ENCODE results near the gene LARGE2. TPM values are rescaled to one million over a fixed set of nuclear protein-coding genes. Genes with fewer than 3 reads are reported as not detected.

The LARGE2 gene
- total and polyA plus RNA-seq, 10 donors, result 2.5 to 18.8 (median 6.2) TPM

DNA sequence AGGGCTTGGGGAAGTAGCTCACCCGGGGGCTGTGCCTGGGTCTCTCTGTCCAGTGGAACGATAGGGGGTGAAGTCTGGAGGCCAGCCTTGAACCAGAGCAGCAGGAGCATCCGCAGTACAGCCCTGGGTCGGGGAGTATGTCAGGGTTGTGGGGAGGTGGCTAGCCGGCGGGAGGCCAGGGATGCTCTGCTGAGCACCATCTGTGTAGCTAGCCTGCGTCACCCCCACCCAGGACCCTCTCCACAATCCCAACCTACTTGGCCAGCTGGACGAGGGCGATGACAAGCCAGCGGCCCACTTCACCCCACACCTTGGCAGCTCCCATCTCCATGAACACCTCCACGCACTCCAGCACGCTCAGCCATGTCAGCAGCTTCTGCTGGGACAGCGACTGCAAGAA is 7.0 kb upstream of the LARGE2 start:
- H3K27me3 ChIP-seq (replicated peaks in 1 of 7), result no peaks in the 10 kb centered on the region
- intact Hi-C loops (cut with DNase I; ENCODE audit: low total_unique reads), result loop anchor here (5.0 kb wide), 1 partner anchor 73 kb away; no protein-coding TSS in a partner anchor
- H3K36me3 ChIP-seq, result peaks cover 2 to 59% (median 53%) of the 10 kb centered on the region in 6 donors
- no peak for DNase-seq
- no peak for TF ChIP-seq POLR2A (IDR thresholded peaks at IDR 0.05)
- TF ChIP-seq, protein P1, sequence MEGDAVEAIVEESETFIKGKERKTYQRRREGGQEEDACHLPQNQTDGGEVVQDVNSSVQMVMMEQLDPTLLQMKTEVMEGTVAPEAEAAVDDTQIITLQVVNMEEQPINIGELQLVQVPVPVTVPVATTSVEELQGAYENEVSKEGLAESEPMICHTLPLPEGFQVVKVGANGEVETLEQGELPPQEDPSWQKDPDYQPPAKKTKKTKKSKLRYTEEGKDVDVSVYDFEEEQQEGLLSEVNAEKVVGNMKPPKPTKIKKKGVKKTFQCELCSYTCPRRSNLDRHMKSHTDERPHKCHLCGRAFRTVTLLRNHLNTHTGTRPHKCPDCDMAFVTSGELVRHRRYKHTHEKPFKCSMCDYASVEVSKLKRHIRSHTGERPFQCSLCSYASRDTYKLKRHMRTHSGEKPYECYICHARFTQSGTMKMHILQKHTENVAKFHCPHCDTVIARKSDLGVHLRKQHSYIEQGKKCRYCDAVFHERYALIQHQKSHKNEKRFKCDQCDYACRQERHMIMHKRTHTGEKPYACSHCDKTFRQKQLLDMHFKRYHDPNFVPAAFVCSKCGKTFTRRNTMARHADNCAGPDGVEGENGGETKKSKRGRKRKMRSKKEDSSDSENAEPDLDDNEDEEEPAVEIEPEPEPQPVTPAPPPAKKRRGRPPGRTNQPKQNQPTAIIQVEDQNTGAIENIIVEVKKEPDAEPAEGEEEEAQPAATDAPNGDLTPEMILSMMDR (IDR thresholded peaks at IDR 0.05 in 8 of 11, conservative IDR thresholded peaks at IDR 0.05 in 3 of 11), result no peak
- TF ChIP-seq POLR2AphosphoS5 (IDR thresholded peaks at IDR 0.05), result no peak
- WGBS, 5 donors, result 82 to 88% (median 87%) methylated on average over 8 to 13 of the region's 13 CpGs
- H3K4me3 ChIP-seq, result no peak overlapping the region
- peaks cover 17 to 61% (median 31%) of the 10 kb centered on the region in 6 donors for H3K4me1 ChIP-seq
- no peak overlapping the region for H3K27ac ChIP-seq
- H3K9me3 ChIP-seq, result no peaks in the 10 kb centered on the region

DNA sequence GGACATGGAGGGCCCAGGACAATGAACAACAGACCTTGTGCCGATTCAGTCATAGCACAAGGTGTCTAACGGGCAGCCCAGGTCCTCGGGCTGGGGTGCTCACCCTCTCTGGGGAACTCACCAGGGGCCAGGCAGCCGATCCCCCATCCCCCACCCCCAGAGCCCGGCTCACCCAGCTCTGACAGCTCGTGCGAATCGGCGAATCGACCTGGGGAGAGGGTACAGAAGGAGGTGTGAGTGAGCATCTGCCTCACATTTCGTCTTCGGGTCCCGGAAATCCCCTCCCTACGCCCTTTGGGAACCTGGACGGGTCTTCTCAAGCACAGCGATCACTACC is 5.2 kb upstream of the LARGE2 start:
- Histone ChIP-seq H3K27me3 (replicated peaks in 1 of 7) (peaks cover 0 to 17% (median 7%) of the 10 kb centered on the region in 7 donors), H3K36me3 (peaks cover 0 to 41% (median 35%) of the 10 kb centered on the region in 6 donors), H3K9me3 (no peaks in the 10 kb centered on the region), H3K27ac (peak overlapping the region; percentile 80 to 96 (median 93)), H3K4me3 (peak overlapping the region; percentile 59 to 98 (median 80)), H3K4me1 (peaks cover 20 to 79% (median 39%) of the 10 kb centered on the region in 6 donors)
- WGBS, 5 donors, result 4 to 14% (median 6%) methylated on average over 4 to 16 of the region's 16 CpGs
- TF ChIP-seq POLR2A (IDR thresholded peaks at IDR 0.05) (no peak), POLR2AphosphoS5 (IDR thresholded peaks at IDR 0.05) (no peak)
- TF ChIP-seq, protein P1 (IDR thresholded peaks at IDR 0.05 in 8 of 11, conservative IDR thresholded peaks at IDR 0.05 in 3 of 11), result no peak
- DNase-seq, result peak; percentile 91
- intact Hi-C loops (cut with DNase I; ENCODE audit: low total_unique reads), result loop anchor here (5.0 kb wide), 1 partner anchor 75 kb away; no protein-coding TSS in a partner anchor

DNA sequence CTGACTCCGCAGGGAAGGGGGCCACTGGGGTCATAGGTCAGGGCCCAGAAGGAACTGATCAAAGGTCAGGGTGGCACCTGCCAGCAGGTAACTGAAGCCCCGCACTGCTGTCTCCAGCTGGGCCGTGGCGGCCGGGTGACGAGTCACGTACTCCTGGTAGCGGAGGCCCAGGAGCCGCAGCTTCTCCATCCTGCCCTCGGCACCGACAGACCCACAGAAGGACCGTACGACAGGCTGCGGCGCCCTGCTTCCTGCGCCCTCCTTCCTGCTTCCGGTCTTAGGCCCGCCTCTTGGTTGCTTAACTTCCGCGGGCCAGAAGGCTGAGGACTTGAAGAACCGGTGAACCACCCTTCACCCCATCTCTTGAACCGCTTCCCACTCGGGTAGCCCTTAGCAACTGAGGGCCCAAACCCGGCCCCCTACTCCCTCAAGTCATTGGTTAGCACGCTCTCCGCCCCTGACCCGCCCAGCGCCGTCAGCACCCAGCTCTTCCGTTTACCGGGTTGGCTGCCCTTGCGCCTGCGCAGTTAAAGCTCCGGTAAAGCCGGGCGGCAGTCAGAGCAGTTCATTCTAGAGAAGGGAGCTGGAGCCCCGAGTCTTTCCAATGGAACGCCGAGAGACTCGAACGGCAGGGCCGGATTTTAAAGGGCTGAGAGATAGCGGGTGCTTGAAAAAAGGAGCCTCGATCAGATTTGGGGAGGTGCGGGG is 4.7 kb upstream of the LARGE2 start, which contains the start of gene PEX16:
PEX16 (minus strand) TSS at position 255 of the 708 bp plus-strand sequence; CDS start at position 189, 66 bp downstream.
- H3K9me3 ChIP-seq, result no peaks in the 10 kb centered on the region
- peak; percentile 98 for DNase-seq
- intact Hi-C loops (cut with DNase I; ENCODE audit: low total_unique reads), result loop anchor here (5.0 kb wide), 1 partner anchor 75 kb away; no protein-coding TSS in a partner anchor
- H3K4me1 ChIP-seq, result peaks cover 20 to 84% (median 44%) of the 10 kb centered on the region in 6 donors
- H3K27ac ChIP-seq, result peak within 1 kb of the TSS; percentile 80 to 96 (median 93)
- peaks cover 0 to 36% (median 30%) of the 10 kb centered on the region in 6 donors for H3K36me3 ChIP-seq
- H3K4me3 ChIP-seq, result peak within 1 kb of the TSS; percentile 59 to 98 (median 80)
- peaks cover 0 to 22% (median 13%) of the 10 kb centered on the region in 7 donors for H3K27me3 ChIP-seq (replicated peaks in 1 of 7)
- 0 to 1% (median 0%) methylated on average over 21 to 45 of the region's 45 CpGs for WGBS, 5 donors
- TF ChIP-seq, protein P1 (IDR thresholded peaks at IDR 0.05 in 8 of 11, conservative IDR thresholded peaks at IDR 0.05 in 3 of 11), result peak in 2 of 11 experiments; percentile 4 to 20
- peak in 2 of 3 donors; percentile 11 to 38 for TF ChIP-seq POLR2A (IDR thresholded peaks at IDR 0.05)
- TF ChIP-seq POLR2AphosphoS5 (IDR thresholded peaks at IDR 0.05), result peak; percentile 96 to 98 (median 97)
